Coronary artery (tissue), 2 donors: Measurements from ENCODE around the gene CATSPERE.

Source experiments
- DNase-seq: peaks from one replicate; pipeline ENCODE4 v3.0.0-alpha.2; 2017; ENCODE audit warnings: low spot score
- H3K27ac ChIP-seq, 2 donors: fragments of 200-600 bp; sonication (generic); one replicate each; pipeline ENCODE4 v1.5.1; 2016 to 2019
- H3K4me3 ChIP-seq: fragments of 200-600 bp; sonication (generic); 2 replicates; pipeline ENCODE4 v1.5.1; 2016; ENCODE audit warnings: mild to moderate bottlenecking, moderate library complexity
- CTCF ChIP-seq: fragments of 200-600 bp; sonication (generic); IDR thresholded peaks from one replicate; pipeline ENCODE4 v1.5.1; 2019; ENCODE audit warnings: antibody characterized with exemption

CATSPERE gene

GRCh38 chr1:244424649-244425334 lies 36.3 kb upstream of the CATSPERE start:
- Histone ChIP-seq H3K4me3 (no peak overlapping the region), H3K27ac (no peak overlapping the region)
- no peak for TF ChIP-seq CTCF
- DNase-seq = no peak

- DNase-seq = no peak
- H3K27ac ChIP-seq = no peak overlapping the region
- TF ChIP-seq CTCF = no peak
- no peak overlapping the region for H3K4me3 ChIP-seq
Measured at GRCh38 chr1:244427647-244428046, 33.4 kb upstream of the CATSPERE start.

- no peak overlapping the region for H3K27ac ChIP-seq
- no peak for TF ChIP-seq CTCF
- no peak for DNase-seq
- no peak overlapping the region for H3K4me3 ChIP-seq
Measured at GRCh38 chr1:244429818-244430217, 31.3 kb upstream of the CATSPERE start.

- DNase-seq = no peak
- no peak overlapping the region for H3K27ac ChIP-seq
- TF ChIP-seq CTCF = no peak
- no peak overlapping the region for H3K4me3 ChIP-seq
Measured at GRCh38 chr1:244431166-244431565, 29.9 kb upstream of the CATSPERE start.

GRCh38 chr1:244435562-244436205 lies 25.4 kb upstream of the CATSPERE start:
- H3K4me3 ChIP-seq = no peak overlapping the region
- TF ChIP-seq CTCF = no peak
- H3K27ac ChIP-seq = peak overlapping the region in 1 of 2 donors; percentile 25
- no peak for DNase-seq

GRCh38 chr1:244436336-244437085 lies 24.6 kb upstream of the CATSPERE start:
- Histone ChIP-seq H3K27ac (peak overlapping the region in 1 of 2 donors; percentile 25), H3K4me3 (no peak overlapping the region)
- TF ChIP-seq CTCF = no peak
- no peak for DNase-seq
